ENCODE measurements around the gene ITGA11. TPM values are rescaled to one million over a fixed set of nuclear protein-coding genes. Genes with fewer than 3 reads are reported as not detected.

ITGA11 gene
- total and polyA plus RNA-seq, 2 of the 13 experiments (the other 11 are each of a cell fraction or from before 2014, with no cell fraction given): not detected

DNA sequence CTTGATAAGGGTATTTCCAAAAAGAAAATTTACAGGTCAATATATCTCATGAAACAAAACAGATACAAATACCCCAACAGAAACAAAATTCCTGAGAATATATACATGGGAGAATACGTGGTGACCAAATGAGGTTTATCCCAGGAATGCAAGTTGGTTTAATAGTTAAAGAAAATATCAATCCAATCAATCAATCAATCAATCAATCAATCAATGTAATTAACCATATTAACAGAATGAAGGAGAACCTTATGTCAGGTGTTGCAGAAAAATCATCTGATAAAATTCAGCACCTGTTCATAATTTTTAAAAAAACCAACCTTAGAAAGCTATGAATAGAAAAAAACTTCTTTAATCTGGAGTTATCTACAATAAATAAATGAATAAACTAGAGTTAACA, 35.9 kb downstream of the ITGA11 start (continued):
- TF ChIP-seq, protein P1, sequence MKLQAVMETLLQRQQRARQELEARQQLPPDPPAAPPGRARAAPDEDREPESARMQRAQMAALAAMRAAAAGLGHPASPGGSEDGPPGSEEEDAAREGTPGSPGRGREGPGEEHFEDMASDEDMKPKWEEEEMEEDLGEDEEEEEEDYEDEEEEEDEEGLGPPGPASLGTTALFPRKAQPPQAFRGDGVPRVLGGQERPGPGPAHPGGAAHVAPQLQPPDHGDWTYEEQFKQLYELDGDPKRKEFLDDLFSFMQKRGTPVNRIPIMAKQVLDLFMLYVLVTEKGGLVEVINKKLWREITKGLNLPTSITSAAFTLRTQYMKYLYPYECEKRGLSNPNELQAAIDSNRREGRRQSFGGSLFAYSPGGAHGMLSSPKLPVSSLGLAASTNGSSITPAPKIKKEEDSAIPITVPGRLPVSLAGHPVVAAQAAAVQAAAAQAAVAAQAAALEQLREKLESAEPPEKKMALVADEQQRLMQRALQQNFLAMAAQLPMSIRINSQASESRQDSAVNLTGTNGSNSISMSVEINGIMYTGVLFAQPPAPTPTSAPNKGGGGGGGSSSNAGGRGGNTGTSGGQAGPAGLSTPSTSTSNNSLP (IDR thresholded peaks at IDR 0.05; ENCODE audit: low read depth, low read length): no peak
- TF ChIP-seq GFI1 (CRISPR knock-in tag; IDR thresholded peaks at IDR 0.05; ENCODE audit: borderline replicate concordance): no peak
- no peak for TF ChIP-seq AKAP8 (CRISPR knock-in tag; IDR thresholded peaks at IDR 0.05)
- no peak for TF ChIP-seq ZSCAN12 (CRISPR knock-in tag; IDR thresholded peaks at IDR 0.05)

DNA sequence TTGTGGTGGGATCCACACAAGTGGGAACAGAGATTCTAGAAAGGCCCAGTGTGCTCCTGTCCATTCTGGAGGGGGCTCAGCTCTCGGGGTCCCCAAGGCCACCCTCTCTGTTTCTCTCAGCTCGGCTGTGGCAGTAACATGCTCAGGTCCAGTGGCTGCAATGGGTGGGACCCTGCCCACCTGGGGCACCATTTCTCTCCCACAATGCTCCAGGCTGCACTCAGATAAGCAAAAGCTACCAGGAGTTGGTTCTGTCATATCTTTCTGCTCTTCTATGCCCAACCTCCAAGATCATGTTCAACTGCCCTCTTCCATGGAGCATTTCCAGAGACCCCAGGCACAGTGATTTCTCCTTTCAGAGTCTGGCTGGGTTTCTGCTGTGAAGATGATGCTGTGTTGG, 40.8 kb downstream of the ITGA11 start:
- Histone ChIP-seq H2AFZ (ENCODE audit: low read length) (no peak overlapping the region), H3K27ac (ENCODE audit: extremely low read length, insufficient read depth, low read length) (no peak overlapping the region), H3K4me1 (ENCODE audit: insufficient read depth, low read length) (no peaks in the 10 kb centered on the region), H3K9ac (ENCODE audit: insufficient read depth, low read depth, low read length) (no peak overlapping the region), H3K27me3 (ENCODE audit: control insufficient read depth in 1 of 2, insufficient read depth in 2 of 2, low read length in 2 of 2) (peaks cover 13 to 47% of the 10 kb centered on the region in 2 experiments; a peak in 4 of 5 replicates), H3K79me2 (ENCODE audit: insufficient read depth, low read length) (no peaks in the 10 kb centered on the region), H3K4me2 (ENCODE audit: low read depth, low read length) (no peak overlapping the region), H3K36me3 (replicated peaks in 1 of 2; ENCODE audit: control insufficient read depth in 1 of 2, insufficient read depth in 2 of 2, low read length in 2 of 2) (no peaks in the 10 kb centered on the region), H4K20me1 (ENCODE audit: insufficient read depth, low read length) (no peaks in the 10 kb centered on the region), H3K9me3 (ENCODE audit: low read length) (no peaks in the 10 kb centered on the region), H3K4me3 (replicated peaks in 1 of 3; ENCODE audit: insufficient read depth in 1 of 3, low read depth in 2 of 3, low read length in 3 of 3) (no peak overlapping the region)
- intact Hi-C loops (cut with micrococcal nuclease; ENCODE audit: unreplicated experiment) (no loop called here), in situ Hi-C loops (cut with HindIII; ENCODE audit: extremely low pct_ligation_motif_present, low pct_unique_long_range_greater_than_20kb) (no loop called here)
- WGBS (ENCODE audit: low lambda C conversion rate): 0% methylated on average over 1 of the region's 2 CpGs
- ChIA-PET POLR2A (no interaction called here), CTCF (ENCODE audit: low intra/inter-chr PET ratio, low total read pairs) (no interaction called here)
- DNase-seq (ENCODE audit: low spot score) (no peak), FAIRE-seq (no peak), ATAC-seq (no peak)
- no TSS peak for BruUV-seq (replicated peaks)
- TF ChIP-seq HOXA3 (CRISPR knock-in tag; IDR thresholded peaks at IDR 0.05) (no peak), ZNF446 (CRISPR knock-in tag; IDR thresholded peaks at IDR 0.05) (no peak), MAZ (IDR thresholded peaks at IDR 0.05; ENCODE audit: borderline replicate concordance, low read depth, low read length) (no peak), MAZ (CRISPR knock-in tag; IDR thresholded peaks at IDR 0.05; ENCODE audit: low read depth) (no peak), ZNF33A (CRISPR knock-in tag; IDR thresholded peaks at IDR 0.05; ENCODE audit: borderline replicate concordance) (no peak), ZNF550 (CRISPR knock-in tag; IDR thresholded peaks at IDR 0.05; ENCODE audit: borderline replicate concordance) (no peak), MTF1 (CRISPR knock-in tag; IDR thresholded peaks at IDR 0.05) (no peak)
- TF ChIP-seq, protein P2, sequence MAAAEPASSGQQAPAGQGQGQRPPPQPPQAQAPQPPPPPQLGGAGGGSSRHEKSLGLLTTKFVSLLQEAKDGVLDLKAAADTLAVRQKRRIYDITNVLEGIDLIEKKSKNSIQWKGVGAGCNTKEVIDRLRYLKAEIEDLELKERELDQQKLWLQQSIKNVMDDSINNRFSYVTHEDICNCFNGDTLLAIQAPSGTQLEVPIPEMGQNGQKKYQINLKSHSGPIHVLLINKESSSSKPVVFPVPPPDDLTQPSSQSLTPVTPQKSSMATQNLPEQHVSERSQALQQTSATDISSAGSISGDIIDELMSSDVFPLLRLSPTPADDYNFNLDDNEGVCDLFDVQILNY (CRISPR knock-in tag; conservative IDR thresholded peaks at IDR 0.05): no peak
- TF ChIP-seq, protein P3, sequence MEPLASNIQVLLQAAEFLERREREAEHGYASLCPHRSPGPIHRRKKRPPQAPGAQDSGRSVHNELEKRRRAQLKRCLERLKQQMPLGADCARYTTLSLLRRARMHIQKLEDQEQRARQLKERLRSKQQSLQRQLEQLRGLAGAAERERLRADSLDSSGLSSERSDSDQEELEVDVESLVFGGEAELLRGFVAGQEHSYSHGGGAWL (CRISPR knock-in tag; IDR thresholded peaks at IDR 0.05): no peak
- TF ChIP-seq, protein P4, sequence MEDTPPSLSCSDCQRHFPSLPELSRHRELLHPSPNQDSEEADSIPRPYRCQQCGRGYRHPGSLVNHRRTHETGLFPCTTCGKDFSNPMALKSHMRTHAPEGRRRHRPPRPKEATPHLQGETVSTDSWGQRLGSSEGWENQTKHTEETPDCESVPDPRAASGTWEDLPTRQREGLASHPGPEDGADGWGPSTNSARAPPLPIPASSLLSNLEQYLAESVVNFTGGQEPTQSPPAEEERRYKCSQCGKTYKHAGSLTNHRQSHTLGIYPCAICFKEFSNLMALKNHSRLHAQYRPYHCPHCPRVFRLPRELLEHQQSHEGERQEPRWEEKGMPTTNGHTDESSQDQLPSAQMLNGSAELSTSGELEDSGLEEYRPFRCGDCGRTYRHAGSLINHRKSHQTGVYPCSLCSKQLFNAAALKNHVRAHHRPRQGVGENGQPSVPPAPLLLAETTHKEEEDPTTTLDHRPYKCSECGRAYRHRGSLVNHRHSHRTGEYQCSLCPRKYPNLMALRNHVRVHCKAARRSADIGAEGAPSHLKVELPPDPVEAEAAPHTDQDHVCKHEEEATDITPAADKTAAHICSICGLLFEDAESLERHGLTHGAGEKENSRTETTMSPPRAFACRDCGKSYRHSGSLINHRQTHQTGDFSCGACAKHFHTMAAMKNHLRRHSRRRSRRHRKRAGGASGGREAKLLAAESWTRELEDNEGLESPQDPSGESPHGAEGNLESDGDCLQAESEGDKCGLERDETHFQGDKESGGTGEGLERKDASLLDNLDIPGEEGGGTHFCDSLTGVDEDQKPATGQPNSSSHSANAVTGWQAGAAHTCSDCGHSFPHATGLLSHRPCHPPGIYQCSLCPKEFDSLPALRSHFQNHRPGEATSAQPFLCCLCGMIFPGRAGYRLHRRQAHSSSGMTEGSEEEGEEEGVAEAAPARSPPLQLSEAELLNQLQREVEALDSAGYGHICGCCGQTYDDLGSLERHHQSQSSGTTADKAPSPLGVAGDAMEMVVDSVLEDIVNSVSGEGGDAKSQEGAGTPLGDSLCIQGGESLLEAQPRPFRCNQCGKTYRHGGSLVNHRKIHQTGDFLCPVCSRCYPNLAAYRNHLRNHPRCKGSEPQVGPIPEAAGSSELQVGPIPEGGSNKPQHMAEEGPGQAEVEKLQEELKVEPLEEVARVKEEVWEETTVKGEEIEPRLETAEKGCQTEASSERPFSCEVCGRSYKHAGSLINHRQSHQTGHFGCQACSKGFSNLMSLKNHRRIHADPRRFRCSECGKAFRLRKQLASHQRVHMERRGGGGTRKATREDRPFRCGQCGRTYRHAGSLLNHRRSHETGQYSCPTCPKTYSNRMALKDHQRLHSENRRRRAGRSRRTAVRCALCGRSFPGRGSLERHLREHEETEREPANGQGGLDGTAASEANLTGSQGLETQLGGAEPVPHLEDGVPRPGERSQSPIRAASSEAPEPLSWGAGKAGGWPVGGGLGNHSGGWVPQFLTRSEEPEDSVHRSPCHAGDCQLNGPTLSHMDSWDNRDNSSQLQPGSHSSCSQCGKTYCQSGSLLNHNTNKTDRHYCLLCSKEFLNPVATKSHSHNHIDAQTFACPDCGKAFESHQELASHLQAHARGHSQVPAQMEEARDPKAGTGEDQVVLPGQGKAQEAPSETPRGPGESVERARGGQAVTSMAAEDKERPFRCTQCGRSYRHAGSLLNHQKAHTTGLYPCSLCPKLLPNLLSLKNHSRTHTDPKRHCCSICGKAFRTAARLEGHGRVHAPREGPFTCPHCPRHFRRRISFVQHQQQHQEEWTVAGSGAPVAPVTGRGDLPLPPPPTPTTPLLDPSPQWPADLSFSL (CRISPR knock-in tag; IDR thresholded peaks at IDR 0.05): no peak
